Type B pancreatic cell (in vitro differentiated cells): ENCODE results near the gene GIGYF1. TPM values are rescaled to one million over a fixed set of nuclear protein-coding genes. Genes with fewer than 3 reads are reported as not detected.

Experiments used
- DNase-seq: peaks from one replicate; pipeline ENCODE4 v3.0.0; 2021; ENCODE audit warnings: mixed read lengths; ENCODE audit not compliant: unreplicated experiment; ENCODE audit errors: extremely low spot score
- H3K27ac Mint-ChIP-seq: 2 replicates; pipeline ENCODE4 v1.8.0; 2021; ENCODE audit warnings: mild to moderate bottlenecking, mixed read lengths
- H3K27me3 Mint-ChIP-seq: 2 replicates; pipeline ENCODE4 v1.8.0; 2021; ENCODE audit warnings: mixed read lengths
- H3K36me3 Mint-ChIP-seq: 2 replicates; pipeline ENCODE4 v1.8.0; 2021; ENCODE audit warnings: mixed read lengths
- H3K4me1 Mint-ChIP-seq: one replicate; pipeline ENCODE4 v1.8.0; 2021; ENCODE audit warnings: mixed read lengths; ENCODE audit not compliant: unreplicated experiment
- H3K4me3 Mint-ChIP-seq: 2 replicates; pipeline ENCODE4 v1.8.0; 2021; ENCODE audit warnings: mild to moderate bottlenecking, mixed read lengths
- H3K9me3 Mint-ChIP-seq: 2 replicates; pipeline ENCODE4 v1.8.0; 2021; ENCODE audit warnings: mixed read lengths
- total RNA-seq: library from RNA; stranded (reverse); gene quantifications from 2 replicates; pipeline ENCODE4 v1.2.1, GENCODE V29; 2021; ENCODE audit warnings: low replicate concordance
- TF ChIP-seq, protein P1 (sequence below): fragments of 200-600 bp; sonication (generic); conservative IDR thresholded peaks from 2 replicates; pipeline ENCODE4 v1.5.0; 2021; ENCODE audit warnings: antibody characterized with exemption, mild to moderate bottlenecking

The GIGYF1 gene
- total RNA-seq, 1 donor from 2014 or later: 79.4 TPM

DNA sequence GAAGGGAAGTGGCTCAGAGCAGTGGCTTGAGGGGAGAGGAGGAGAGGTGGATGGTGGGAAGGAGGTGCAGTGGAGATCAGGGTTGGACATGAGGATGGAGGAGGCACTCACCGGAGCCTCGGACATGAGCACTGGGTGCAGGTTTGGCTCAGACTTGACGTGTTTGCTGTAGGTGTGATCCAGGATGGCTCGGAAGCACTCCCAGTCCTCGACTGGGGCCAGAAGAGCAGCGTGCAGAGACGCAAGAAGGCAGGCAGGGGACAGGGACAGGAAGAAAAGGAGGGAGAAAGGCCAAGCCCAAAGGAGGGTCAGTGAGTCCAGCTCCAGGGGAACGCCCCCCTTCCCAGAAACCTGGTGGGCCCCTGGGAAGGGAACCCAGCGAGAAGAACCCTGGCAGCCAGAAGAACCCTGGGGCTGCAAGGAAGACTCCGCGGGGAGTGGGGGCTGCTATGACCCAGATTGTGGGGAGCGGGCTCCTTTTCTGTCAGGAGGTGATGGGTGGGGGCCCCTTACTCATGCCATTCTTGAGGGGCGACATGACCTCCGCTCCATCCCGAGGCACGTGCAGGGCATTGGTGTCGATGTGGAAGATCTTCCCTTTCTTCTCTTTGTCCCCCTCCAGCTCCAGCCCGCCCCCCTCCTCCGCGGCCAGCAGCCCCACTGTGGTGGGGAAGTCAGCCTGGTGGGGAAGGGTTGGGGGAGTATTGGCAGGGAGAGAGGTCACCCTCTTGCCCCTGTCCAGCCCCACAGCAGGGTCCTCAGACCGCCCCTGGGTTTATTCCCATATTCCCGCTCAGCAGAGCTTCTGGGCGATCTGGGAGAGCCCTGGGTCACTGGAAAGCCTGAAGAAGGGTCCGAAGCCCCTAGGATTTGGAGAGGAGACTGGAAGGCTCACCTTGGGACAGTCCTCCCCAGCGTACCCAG lies 38.9 kb downstream of the GIGYF1 start:
- DNase-seq: no peak
- H3K27me3 Mint-ChIP-seq: peaks cover 43% of the 10 kb centered on the region
- no peaks in the 10 kb centered on the region for H3K4me1 Mint-ChIP-seq
- H3K4me3 Mint-ChIP-seq: no peak overlapping the region
- no peaks in the 10 kb centered on the region for H3K36me3 Mint-ChIP-seq
- H3K27ac Mint-ChIP-seq: no peak overlapping the region
- H3K9me3 Mint-ChIP-seq: no peaks in the 10 kb centered on the region
- TF ChIP-seq, protein P1, sequence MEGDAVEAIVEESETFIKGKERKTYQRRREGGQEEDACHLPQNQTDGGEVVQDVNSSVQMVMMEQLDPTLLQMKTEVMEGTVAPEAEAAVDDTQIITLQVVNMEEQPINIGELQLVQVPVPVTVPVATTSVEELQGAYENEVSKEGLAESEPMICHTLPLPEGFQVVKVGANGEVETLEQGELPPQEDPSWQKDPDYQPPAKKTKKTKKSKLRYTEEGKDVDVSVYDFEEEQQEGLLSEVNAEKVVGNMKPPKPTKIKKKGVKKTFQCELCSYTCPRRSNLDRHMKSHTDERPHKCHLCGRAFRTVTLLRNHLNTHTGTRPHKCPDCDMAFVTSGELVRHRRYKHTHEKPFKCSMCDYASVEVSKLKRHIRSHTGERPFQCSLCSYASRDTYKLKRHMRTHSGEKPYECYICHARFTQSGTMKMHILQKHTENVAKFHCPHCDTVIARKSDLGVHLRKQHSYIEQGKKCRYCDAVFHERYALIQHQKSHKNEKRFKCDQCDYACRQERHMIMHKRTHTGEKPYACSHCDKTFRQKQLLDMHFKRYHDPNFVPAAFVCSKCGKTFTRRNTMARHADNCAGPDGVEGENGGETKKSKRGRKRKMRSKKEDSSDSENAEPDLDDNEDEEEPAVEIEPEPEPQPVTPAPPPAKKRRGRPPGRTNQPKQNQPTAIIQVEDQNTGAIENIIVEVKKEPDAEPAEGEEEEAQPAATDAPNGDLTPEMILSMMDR: no peak

DNA sequence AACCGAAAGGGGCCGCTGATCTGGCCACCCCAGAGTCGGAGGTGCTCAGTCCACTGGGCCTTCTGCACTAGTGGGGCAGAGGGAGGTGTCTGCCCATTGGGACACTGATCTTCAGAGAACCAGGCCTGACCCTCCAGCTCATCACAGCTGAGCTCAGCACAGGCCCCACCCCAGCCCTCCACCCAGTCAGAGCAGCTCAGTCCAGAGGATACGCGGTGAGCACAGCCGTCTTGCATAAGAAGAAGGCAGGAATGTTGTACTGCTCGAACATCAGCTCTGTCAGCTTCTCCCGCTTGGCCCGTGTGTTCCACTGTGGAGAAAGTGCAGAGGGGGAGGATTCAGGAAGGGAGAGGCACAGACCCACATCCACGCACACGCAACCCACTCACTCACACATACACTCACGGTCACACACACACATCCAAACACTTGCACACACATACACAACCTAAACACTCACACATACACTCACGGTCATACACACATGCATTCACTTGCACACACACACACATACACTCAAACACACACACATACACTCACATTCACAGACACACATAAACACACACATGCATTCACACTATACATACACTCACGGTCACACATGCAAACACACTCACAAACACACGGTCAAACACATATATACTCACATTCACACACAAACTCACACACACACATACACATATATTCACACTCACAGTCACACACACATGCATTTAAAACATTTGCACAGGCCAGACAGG lies 44.1 kb downstream of the GIGYF1 start:
- H3K27me3 Mint-ChIP-seq: peaks cover 22% of the 10 kb centered on the region
- H3K9me3 Mint-ChIP-seq: no peaks in the 10 kb centered on the region
- TF ChIP-seq, protein P1: no peak
- no peak for DNase-seq
- H3K4me1 Mint-ChIP-seq: no peaks in the 10 kb centered on the region
- H3K36me3 Mint-ChIP-seq: no peaks in the 10 kb centered on the region
- peak overlapping the region; percentile 0 for H3K4me3 Mint-ChIP-seq
- peak overlapping the region; percentile 55 for H3K27ac Mint-ChIP-seq

DNA sequence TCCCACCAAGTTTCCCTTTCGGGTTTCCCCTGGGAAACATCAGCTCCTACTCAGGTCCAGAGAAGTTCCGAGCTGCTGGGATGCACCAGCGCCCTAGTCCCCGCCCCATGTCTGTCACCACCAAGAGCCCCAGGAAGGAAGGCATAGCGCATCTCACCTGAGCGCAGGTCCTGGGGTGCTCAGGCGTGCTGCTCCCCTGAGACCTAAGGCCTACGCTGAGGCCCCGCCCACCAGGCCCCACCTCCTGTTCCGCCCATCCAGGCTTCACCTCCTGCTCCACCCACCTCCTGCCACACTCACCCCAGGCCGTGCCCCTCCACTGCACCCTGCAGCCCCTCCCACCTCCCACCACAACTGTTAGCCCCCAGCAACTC lies 51.5 kb downstream of the GIGYF1 start:
- H3K9me3 Mint-ChIP-seq: no peaks in the 10 kb centered on the region
- H3K36me3 Mint-ChIP-seq: no peaks in the 10 kb centered on the region
- TF ChIP-seq, protein P1: no peak
- H3K4me1 Mint-ChIP-seq: no peaks in the 10 kb centered on the region
- peaks cover 6% of the 10 kb centered on the region for H3K27me3 Mint-ChIP-seq
- no peak overlapping the region for H3K27ac Mint-ChIP-seq
- DNase-seq: no peak
- no peak overlapping the region for H3K4me3 Mint-ChIP-seq

DNA sequence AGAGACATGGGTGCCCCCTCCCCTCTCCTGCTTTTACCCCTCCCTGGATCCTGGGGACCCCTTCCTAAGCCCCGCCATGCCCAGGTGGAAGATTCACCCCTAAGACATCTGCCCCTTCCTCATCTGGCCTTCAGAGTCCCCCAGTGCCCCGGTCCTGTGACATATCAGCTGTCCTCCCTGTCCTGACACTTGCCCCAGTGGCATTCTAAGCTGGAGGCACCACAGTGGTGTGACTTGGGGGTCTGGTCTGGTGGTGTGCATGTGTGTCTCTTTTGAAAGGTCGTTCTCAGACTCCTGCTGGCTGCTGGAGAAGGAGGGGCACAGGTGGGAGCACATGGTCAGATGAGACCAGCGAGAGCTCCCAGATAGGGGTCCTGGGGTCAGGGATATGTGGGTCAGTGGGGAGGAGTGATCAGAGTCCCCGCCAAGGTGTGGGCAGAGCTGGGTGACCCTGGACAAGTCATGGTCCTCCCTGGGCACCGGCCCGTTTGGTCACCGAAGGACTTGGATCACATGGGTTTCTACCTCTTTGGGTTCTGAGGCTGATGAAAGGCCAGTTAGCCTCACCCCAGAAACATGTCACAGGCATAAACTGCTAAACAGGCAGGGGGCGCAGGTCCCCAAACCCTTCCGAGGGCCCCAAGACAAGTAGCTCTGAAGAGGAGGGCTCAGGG lies 52.1 kb downstream of the GIGYF1 start:
- no peak for DNase-seq
- no peaks in the 10 kb centered on the region for H3K4me1 Mint-ChIP-seq
- no peak overlapping the region for H3K27ac Mint-ChIP-seq
- H3K4me3 Mint-ChIP-seq: no peak overlapping the region
- TF ChIP-seq, protein P1: no peak
- no peaks in the 10 kb centered on the region for H3K36me3 Mint-ChIP-seq
- H3K27me3 Mint-ChIP-seq: peaks cover 6% of the 10 kb centered on the region
- H3K9me3 Mint-ChIP-seq: no peaks in the 10 kb centered on the region

DNA sequence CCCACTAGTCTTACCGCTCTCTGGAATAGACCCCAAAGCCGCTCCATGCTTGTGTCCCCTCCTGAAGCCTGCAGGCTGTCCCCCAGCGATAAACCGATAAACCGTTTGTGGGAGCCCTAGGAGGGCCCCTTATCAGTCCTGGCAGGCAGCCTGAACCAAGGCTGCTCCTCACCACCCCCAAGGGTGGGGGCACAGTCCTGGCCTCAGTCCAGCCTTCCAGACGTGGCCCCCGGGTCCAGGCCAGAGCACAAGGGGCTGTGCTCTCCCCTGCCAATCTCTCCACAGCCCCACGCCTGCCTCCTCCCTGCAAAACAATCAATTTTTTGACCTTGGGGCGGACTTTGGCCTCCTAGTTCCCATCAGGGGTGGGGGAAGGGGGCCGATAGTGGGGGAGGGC lies 52.6 kb downstream of the GIGYF1 start, which contains the start of gene TFR2:
Gene TFR2 (minus strand): TSS at position 90 of the 397 bp plus-strand sequence. CDS start 43 bp downstream, at position 47.
- TF ChIP-seq, protein P1: no peak
- H3K4me3 Mint-ChIP-seq: no peak within 1 kb of the TSS
- DNase-seq: no peak
- peaks cover 9% of the 10 kb centered on the region for H3K27me3 Mint-ChIP-seq
- H3K9me3 Mint-ChIP-seq: no peaks in the 10 kb centered on the region
- H3K27ac Mint-ChIP-seq: no peak within 1 kb of the TSS
- H3K36me3 Mint-ChIP-seq: no peaks in the 10 kb centered on the region
- H3K4me1 Mint-ChIP-seq: no peaks in the 10 kb centered on the region
